ENCODE results near the gene SYNPO2. TPM values are rescaled to one million over a fixed set of nuclear protein-coding genes. Genes with fewer than 3 reads are reported as not detected.
A peak's percentile ranks its signal among the peaks of the same experiment; 100 is the strongest.

The SYNPO2 gene
- total and polyA plus RNA-seq, 10 of the 15 experiments (the other 5 are each of a cell fraction or from before 2014, with no cell fraction given), result 0.04 to 0.34 (median 0.28) TPM

DNA sequence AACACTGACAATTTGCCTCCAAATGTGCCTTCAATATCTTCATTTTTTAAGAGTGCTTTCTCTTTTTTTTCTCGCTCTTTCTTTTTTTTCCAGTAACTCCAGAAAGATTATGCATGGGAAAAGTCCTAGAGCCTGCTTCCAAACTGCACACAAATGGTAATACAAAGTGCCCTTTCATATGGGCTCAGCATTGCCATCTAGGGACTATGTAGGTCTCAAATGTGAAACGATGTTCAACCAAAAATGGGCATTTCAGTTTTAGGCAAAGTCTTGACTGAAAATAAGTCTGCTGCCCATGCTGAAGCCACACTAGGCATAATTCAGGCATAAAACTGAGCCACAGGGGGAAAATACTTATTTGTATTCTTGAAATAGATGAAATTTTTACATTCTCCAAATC lies 65.6 kb downstream of the SYNPO2 start:
- WGBS (ENCODE audit: insufficient coverage, insufficient replicate concordance, low lambda C conversion rate, missing lambda C conversion rate), result 31% methylated on average over 2 of the region's 2 CpGs
- DNase-seq (ENCODE audit: low read depth, low spot score), result no peak
- H3K27me3 ChIP-seq (replicated peaks in 1 of 2; ENCODE audit: control insufficient read depth in 2 of 2, insufficient read depth in 2 of 2, low read length in 1 of 2), result no peaks in the 10 kb centered on the region
- in situ Hi-C loops (cut with MboI), result no loop called here
- no peak overlapping the region for H2AFZ ChIP-seq (ENCODE audit: control insufficient read depth, low read depth, low read length)
- no peaks in the 10 kb centered on the region for H3K79me2 ChIP-seq (ENCODE audit: control insufficient read depth, insufficient read depth, low read length)
- H3K9me3 ChIP-seq (replicated peaks; ENCODE audit: control insufficient read depth, insufficient read depth, low read length), result no peaks in the 10 kb centered on the region
- no peak for FAIRE-seq
- no peaks in the 10 kb centered on the region for H3K36me3 ChIP-seq (ENCODE audit: control insufficient read depth in 2 of 2, insufficient read depth in 2 of 2, low read length in 1 of 2)
- no peaks in the 10 kb centered on the region for H3K4me1 ChIP-seq (ENCODE audit: control insufficient read depth, insufficient read depth, low read length)
- H3K4me2 ChIP-seq (ENCODE audit: control insufficient read depth, insufficient read depth), result no peak overlapping the region
- no peak overlapping the region for H3K4me3 ChIP-seq
- H3K9ac ChIP-seq (ENCODE audit: control insufficient read depth, insufficient read depth, low read length), result no peak overlapping the region
- ATAC-seq, result peak; percentile 49; the same call in 2 of the 3 replicates
- ChIA-PET CTCF (interaction anchor here (0.9 kb wide), 1 partner anchor 180 kb away, joined by 3 read pairs; no protein-coding TSS in a partner anchor), POLR2A (no interaction called here), SMC1A (ENCODE audit: uncharacterized antibody, unreplicated experiment) (interaction anchor here (1.5 kb wide), 1 partner anchor 13 kb away, joined by 5 read pairs; no protein-coding TSS in a partner anchor), RAD21 (ENCODE audit: unreplicated experiment) (no interaction called here)
- no peaks in the 10 kb centered on the region for H4K20me1 ChIP-seq (ENCODE audit: control insufficient read depth, insufficient read depth)
- no TSS peak for BruUV-seq (replicated peaks)
- H3K27ac ChIP-seq (ENCODE audit: control insufficient read depth, insufficient read depth), result no peak overlapping the region
- intact Hi-C loops (cut with micrococcal nuclease; ENCODE audit: unreplicated experiment), result no loop called here
- TF ChIP-seq SUZ12 (IDR thresholded peaks at IDR 0.05; ENCODE audit: unreplicated experiment), result no peak
- TF ChIP-seq, protein P1, sequence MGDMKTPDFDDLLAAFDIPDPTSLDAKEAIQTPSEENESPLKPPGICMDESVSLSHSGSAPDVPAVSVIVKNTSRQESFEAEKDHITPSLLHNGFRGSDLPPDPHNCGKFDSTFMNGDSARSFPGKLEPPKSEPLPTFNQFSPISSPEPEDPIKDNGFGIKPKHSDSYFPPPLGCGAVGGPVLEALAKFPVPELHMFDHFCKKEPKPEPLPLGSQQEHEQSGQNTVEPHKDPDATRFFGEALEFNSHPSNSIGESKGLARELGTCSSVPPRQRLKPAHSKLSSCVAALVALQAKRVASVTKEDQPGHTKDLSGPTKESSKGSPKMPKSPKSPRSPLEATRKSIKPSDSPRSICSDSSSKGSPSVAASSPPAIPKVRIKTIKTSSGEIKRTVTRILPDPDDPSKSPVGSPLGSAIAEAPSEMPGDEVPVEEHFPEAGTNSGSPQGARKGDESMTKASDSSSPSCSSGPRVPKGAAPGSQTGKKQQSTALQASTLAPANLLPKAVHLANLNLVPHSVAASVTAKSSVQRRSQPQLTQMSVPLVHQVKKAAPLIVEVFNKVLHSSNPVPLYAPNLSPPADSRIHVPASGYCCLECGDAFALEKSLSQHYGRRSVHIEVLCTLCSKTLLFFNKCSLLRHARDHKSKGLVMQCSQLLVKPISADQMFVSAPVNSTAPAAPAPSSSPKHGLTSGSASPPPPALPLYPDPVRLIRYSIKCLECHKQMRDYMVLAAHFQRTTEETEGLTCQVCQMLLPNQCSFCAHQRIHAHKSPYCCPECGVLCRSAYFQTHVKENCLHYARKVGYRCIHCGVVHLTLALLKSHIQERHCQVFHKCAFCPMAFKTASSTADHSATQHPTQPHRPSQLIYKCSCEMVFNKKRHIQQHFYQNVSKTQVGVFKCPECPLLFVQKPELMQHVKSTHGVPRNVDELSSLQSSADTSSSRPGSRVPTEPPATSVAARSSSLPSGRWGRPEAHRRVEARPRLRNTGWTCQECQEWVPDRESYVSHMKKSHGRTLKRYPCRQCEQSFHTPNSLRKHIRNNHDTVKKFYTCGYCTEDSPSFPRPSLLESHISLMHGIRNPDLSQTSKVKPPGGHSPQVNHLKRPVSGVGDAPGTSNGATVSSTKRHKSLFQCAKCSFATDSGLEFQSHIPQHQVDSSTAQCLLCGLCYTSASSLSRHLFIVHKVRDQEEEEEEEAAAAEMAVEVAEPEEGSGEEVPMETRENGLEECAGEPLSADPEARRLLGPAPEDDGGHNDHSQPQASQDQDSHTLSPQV (IDR thresholded peaks at IDR 0.05), result no peak
- TF ChIP-seq, protein P2, sequence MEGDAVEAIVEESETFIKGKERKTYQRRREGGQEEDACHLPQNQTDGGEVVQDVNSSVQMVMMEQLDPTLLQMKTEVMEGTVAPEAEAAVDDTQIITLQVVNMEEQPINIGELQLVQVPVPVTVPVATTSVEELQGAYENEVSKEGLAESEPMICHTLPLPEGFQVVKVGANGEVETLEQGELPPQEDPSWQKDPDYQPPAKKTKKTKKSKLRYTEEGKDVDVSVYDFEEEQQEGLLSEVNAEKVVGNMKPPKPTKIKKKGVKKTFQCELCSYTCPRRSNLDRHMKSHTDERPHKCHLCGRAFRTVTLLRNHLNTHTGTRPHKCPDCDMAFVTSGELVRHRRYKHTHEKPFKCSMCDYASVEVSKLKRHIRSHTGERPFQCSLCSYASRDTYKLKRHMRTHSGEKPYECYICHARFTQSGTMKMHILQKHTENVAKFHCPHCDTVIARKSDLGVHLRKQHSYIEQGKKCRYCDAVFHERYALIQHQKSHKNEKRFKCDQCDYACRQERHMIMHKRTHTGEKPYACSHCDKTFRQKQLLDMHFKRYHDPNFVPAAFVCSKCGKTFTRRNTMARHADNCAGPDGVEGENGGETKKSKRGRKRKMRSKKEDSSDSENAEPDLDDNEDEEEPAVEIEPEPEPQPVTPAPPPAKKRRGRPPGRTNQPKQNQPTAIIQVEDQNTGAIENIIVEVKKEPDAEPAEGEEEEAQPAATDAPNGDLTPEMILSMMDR (IDR thresholded peaks at IDR 0.05 in 2 of 3, conservative IDR thresholded peaks at IDR 0.05 in 1 of 3; ENCODE audit: control insufficient read depth in 2 of 3, extremely low read depth in 1 of 3, insufficient read depth in 1 of 3, low read depth in 3 of 3, low read length in 3 of 3), result 0 out of 6 replicates have a peak, but pooled peaks of 1 of the 3 experiments have one; percentile 14
- no peak for TF ChIP-seq GABPA (IDR thresholded peaks at IDR 0.05; ENCODE audit: low read depth)

All from GM12878 (cell line).